ENCODE measurements around the gene MYF5.
"Not testable (repeated sequence)": the region's sequence is repeated elsewhere in the genome, so short reads cannot be mapped to it uniquely, and the experiment has no call there.

MYF5 gene

DNA sequence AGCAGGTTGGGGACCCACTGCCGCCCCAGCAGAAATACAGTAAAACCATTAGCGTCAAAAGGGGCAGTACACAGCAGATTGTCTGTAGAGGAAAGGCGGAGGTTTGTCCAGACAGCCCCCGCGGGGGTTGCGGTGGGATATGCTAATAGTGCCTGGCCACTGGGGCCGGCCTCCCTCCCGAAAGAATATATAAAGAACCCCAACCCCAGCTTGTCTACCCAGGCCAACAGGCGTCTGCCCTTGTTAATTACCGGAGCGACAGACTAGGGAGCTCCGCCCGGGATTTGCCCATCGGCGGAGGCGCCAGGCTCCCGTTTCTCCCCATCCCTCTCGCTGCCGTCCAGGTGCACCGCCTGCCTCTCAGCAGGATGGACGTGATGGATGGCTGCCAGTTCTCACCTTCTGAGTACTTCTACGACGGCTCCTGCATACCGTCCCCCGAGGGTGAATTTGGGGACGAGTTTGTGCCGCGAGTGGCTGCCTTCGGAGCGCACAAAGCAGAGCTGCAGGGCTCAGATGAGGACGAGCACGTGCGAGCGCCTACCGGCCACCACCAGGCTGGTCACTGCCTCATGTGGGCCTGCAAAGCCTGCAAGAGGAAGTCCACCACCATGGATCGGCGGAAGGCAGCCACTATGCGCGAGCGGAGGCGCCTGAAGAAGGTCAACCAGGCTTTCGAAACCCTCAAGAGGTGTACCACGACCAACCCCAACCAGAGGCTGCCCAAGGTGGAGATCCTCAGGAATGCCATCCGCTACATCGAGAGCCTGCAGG is at the start of gene MYF5:
MYF5 (plus strand) TSS at position 217 of the 774 bp plus-strand sequence; CDS start at position 369, 152 bp downstream.
- in situ Hi-C loops (cut with HindIII; ENCODE audit: low sequenced_read_pairs) = no loop called here

DNA sequence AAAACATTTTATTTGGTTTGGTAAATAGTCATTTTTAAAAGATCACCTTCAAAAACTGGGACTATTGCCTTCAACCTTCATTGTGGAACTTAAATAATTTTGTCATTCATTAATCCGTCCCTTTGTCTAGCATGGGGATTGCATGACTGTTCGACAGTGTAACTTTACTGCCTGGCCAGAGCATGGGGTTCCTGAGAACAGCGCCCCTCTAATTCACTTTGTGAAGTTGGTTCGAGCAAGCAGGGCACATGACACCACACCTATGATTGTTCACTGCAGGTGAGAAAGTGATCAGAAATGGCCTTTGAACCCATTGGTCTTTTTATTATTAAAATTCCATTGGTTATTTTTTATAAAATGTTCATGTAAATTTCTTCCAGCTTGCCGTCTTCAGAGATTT is 46.5 kb upstream of the MYF5 start:
- in situ Hi-C loops (cut with HindIII; ENCODE audit: low sequenced_read_pairs) = no loop called here

DNA sequence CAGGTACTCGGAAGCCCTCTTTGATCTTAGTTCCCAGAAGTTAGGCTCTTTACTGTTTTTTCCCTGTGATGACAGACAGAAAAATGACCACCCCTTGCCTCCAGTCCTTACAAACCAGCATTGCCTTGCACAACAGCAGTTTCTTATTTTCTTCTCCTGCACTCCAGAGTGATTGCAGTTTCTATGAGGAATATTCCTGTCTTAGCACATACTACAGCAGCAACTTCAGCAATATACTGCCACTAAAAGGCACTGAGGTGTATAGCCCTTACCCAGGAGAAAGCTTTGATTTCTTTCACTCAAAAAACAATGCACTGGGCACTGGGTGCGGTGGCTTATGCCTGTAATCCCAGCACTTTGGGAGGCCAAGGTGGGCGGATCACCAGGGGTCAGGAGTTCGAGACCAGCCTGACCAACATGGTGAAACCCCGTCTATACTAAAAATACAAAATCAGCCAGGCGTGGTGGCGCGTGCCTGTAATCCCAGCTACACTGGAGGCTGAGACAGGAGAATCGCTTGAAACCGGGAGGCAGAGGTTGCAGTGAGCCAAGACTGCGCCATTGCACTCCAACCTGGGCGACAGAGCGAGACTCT is 40.6 kb upstream of the MYF5 start:
- in situ Hi-C loops (cut with HindIII; ENCODE audit: low sequenced_read_pairs) = not testable (repeated sequence)

DNA sequence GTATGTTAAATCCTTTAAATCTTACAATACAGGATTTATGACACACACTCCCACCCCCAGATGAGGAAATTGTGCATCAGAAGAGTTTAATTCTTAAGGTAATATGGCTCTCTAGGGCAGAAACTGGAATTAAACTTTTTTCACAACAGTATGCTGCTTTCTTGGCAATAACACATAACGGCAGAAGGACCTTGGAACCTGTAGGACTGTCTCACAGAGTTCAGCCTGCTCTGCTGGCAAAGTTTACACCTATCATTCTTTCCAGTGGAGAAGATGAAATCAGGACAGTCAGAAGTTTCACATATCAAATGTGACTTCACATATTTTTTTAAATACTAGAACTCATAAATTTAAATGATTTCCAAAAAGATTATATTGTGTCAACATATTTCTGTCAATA is 39.9 kb upstream of the MYF5 start:
- in situ Hi-C loops (cut with HindIII; ENCODE audit: low sequenced_read_pairs) = no loop called here

DNA sequence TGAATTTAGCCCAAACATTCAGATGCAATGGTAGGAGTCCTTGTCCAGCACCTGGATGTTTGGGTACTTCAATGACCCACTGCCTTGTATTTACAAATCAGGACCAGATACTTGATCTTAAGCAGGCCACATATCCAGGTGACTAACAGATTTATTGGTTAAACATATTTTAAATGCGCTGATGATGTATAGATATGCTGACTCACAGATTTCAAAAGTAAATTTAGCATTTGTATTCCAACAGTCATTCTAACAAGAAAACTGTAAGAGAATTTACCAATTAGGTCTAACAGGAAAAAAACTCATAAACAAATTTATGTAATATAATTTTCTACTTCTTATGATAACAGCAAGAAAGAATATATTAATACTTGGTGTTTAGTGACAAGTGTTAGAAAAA is 38.7 kb upstream of the MYF5 start:
- in situ Hi-C loops (cut with HindIII; ENCODE audit: low sequenced_read_pairs) = no loop called here

DNA sequence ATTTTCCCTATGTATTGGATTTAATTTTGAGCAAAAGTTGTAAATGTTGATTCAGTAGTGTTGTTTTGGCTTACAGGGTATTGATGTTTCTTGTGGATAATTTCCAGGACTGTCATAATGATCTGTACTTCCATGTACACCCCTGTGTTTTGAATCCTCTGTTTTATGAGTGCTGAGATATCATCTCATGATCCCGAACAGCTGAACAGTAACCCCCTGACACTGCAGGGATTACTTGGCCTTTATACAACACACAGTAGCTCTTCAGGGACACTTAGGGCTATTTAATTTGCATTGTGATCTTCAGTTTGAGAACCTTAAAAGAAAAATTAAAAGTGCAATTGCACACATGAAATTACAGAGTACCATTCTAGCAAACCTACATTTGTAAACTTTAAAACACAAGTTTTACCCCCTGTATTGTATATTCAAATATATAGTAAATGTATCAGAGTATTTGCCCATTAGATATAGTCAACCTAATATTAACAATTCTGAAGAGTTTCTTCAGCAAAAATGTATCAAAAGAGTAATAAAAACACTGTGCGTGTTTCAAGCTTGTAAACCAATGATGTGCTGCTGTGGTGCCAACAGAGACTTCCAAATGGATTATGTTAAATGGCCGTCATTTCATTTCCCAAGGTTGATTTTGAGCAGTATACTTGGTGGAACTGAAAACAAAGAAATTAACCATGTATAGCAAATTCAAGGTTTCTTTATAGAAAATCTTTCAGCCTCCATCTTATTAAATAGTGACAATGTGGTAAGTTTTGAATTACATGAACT is 37.2 kb upstream of the MYF5 start:
- in situ Hi-C loops (cut with HindIII; ENCODE audit: low sequenced_read_pairs) = no loop called here

DNA sequence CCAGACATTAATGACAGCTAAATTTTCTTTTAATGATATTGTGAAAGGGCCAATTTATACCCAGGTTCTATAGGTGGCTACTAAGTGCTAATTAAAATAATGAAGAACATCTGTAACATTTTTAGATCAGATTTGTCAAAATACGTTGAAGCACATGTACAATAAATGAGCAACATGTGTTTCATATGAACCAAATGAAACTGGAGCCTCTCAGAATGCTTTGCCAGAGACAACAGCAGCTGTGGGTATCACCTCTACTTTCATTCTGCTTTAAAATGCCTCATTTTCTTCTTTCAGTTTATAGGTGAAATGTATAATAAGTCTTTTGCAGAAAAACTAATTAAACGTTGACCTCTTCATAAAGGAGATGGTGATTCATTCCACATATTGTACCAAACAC is 35.4 kb upstream of the MYF5 start:
- in situ Hi-C loops (cut with HindIII; ENCODE audit: low sequenced_read_pairs) = no loop called here

DNA sequence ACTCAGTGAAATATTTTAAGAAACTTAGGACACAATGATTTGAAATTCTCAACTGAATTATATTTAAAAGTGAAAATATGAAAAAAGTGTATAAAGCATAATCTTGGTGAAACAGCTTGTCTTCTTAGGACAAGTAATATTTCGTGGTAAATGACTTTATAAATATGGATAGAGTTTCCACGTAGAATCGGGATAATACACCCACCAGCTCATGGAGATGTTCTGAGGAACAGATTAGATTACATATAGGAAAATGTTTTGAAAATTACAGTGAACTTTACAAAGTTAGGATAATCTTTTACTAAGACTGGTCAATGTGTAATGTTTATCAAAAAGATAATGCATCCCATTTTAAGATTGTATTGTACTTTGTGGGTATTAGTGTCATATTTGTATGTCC is 34.9 kb upstream of the MYF5 start:
- in situ Hi-C loops (cut with HindIII; ENCODE audit: low sequenced_read_pairs) = no loop called here

DNA sequence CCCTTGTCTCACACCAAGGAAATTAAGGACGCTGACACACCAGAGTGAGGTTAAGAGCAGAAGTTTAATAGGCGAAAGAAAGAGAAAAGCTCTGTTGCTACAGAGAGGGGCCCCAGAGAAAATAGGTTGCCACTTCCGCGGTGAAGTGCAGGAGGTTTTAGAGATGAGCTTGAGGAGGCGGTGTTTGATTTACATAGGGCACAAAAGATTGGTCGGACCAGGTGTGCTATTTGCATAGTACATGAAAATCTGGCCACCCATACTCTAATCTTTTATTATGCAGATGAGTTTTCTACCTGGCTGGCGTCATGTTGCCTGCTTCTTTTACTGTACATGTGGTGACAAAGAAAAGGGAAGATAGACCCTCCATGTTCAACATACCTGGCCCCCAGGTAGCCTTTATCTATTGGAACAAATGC is 32.6 kb upstream of the MYF5 start:
- in situ Hi-C loops (cut with HindIII; ENCODE audit: low sequenced_read_pairs) = no loop called here

DNA sequence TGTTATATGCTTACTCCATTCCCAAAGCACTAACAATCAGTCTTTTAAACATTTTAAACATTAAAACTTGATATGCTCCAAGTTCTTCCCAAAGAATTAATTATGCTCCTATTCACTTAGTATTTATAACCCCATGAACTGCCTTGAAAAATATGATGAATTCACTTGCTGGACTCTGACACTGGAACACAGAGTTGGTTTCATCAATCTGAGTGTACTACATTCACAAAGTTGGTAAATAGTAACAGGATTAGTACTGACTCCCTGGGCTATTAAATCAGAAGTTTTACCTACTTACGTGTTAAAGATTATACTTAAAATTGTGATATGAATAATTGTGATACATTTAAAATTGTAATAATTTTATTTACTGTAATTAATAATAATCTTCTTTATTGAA is 26.6 kb upstream of the MYF5 start:
- in situ Hi-C loops (cut with HindIII; ENCODE audit: low sequenced_read_pairs) = no loop called here

DNA sequence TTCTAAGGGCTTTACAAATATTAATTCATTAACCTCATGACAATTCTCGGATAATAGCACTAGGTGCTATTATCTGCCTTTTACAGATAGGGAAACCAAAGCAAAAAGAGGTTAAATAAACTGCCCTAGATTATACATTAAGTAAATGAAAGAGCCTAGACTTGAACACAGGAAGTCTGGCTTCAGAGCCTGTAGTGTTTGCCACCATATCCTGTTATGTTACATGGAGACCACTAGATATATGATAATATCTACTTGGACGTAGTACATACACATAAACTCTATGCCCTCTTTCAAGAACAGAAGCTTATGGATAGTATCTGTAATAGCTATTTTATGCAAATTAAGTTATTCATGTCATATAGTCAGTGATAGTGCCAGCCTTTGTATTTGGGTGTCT is 26.2 kb upstream of the MYF5 start:
- in situ Hi-C loops (cut with HindIII; ENCODE audit: low sequenced_read_pairs) = no loop called here

DNA sequence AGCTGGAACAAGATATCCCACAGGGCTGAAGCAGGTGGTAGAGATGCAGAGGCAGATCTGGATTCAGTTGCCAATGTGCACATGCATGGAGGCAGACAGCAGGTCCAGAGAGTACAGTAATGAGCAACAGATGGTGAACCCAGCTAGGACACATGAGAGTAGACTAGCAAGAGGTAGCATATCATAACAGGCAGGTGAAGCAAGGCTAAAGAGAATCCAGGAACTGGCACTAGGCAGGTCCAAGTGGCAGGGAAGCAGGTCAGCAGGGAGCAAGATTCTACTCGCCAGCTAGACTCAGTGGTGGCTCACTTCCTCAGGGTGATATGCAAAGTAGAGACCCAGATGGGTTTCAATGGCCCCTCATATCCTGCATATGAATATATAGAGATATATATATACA is 24.6 kb upstream of the MYF5 start:
- in situ Hi-C loops (cut with HindIII; ENCODE audit: low sequenced_read_pairs) = no loop called here

DNA sequence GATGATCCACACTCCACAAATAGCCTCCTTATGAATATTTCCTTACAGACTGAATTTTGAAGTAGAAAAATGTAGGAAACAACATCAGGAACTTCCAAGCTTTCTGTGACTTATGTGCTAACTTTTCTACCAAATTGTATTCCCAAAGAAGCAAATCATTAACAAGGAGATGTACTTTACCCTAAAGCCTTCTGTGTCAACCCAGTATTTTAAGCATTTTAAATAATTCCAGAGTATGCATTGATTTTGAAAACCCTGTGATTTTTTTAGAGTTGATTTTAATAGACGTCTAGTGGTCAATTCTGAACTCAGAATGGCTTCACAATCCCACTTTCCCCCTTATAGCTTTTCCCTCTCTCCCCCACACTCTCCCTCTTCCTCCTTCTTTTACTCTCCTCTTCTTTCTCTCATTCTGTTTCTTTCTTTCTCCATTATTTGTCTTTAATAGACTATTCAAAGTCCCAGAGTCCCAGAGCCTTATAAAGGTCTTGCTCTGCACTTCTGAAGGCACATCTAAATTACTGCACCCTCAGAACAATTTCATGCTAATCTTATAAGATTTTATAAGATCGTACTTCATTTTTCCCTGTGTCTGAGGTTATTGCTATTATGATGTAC is 19.3 kb upstream of the MYF5 start:
- in situ Hi-C loops (cut with HindIII; ENCODE audit: low sequenced_read_pairs) = no loop called here

DNA sequence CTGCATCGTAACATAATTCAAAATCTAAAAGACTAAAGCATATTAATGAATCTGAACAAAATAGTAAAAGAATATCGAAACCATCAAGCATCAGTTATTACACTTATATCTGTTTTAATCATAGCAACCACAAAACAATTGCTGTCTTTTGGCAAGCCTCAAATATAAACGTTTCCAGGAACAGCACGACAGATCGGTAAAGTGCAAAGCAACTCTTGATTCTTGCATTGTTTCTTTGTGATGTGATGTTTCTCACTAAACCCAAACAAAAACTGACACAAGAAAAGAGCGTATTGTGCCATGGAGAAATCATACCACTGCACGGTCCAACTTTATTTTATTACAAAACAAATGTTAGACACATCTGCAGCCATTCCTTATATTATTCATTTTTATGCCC is 18.5 kb upstream of the MYF5 start:
- in situ Hi-C loops (cut with HindIII; ENCODE audit: low sequenced_read_pairs) = no loop called here

DNA sequence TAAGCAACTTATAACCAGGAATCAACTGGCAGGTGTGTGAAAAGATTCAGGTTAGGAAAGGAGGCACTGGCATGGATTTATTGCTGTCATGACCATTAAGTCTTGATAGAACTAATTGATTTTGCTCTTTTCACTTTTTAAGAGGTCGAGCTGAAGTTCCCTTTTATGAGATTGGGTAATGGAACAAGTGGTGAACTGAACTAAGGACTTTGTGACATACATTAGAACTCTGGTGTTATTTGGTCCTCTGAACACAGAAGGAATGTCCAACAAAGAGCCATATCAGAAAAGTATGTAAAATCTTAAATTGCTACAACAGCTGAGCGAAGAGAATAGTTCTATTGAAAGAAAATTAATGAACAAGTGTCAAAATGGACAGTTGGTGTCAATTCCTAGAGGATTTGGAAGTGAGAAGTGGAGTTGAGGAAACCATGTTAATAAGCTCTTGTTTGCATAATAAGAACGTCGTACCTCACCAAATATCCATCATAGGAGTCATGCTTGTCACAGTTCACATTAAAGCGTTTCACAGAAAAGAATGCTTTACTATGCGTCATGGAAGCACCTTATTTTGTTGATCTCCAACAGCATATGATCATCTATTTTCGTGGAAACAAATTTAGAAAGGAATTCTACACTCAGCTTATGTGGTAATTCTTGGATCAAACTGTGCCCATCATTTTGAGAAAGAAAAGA is 17.7 kb upstream of the MYF5 start:
- in situ Hi-C loops (cut with HindIII; ENCODE audit: low sequenced_read_pairs) = no loop called here

DNA sequence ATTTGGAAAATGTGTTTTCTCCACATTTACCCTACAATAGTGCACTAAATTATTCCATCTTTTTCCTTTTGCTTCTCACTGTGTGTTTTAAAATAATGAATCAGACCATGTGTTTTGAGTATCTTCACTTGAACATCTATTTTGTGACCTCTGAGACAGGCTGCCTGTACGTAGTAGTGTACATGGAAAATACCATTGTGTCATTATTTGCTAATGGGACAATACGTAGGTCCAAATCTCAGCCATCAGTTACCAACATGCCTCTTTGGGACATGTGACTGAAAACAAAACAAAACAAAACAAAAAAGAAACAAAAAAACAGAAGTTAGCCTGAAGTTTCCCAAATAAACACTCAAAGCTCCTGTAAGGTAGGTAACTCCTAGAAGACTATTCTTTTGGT is 16.4 kb upstream of the MYF5 start:
- in situ Hi-C loops (cut with HindIII; ENCODE audit: low sequenced_read_pairs) = no loop called here

DNA sequence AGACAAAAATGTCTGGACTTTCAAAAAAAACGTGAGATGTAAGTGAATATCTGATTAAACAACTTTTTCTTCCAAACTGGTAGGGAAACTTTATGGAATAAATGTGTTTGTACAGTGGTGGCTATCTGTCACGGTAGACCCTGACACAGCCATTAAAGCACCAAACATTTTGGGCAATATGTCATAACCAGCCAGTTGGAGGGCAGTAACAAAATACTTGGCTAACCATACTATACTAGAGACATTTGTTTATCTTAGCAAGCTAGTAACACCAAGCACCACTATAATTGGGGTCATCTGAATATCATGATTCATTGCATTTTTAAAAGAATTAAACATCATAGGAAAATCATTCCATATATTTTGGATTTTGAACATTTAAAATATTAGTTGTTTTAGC is 15.3 kb upstream of the MYF5 start:
- in situ Hi-C loops (cut with HindIII; ENCODE audit: low sequenced_read_pairs) = no loop called here

DNA sequence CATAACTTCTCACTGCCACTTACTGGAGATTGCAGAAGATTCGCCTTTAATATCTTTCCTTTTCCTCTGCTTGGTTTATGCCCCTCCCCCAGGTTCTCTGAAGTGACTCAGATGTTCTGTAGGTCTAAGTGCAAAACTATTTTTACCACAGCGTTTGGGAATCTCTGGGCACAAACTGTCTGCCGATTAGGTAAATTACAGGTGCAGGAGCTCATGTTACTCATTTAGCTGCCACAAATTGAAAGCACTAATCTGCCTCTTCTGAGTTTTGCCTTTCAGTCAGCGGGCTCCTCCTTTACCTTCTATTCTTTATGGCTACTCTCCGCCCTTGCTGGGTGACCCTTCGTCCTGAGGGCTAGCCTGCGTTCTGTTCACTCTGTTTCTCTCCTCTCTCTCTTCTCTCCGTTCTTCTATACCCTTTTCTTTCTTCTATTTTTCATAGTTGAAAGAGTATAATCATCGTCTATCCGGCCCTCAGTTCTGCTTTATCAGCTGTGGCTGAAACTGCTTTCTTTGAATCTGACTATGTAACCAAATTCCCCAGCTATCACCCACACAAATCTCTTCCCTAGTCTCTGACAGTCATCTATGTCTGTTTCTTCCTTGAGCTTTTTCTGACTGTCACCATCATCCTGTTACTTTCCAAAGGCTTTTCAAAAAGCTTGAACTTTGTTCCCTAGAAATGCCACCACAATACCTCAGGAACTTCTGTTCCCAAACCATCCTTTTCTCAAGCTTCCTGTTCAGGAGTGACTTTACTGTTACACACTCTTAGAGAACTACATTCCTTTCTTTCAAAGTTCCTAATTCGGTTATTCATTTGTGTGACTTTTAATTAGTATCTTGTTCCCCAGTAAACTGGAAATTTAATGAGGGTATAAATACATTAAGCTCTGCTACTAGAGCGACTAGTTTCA is 13.6 kb upstream of the MYF5 start:
- in situ Hi-C loops (cut with HindIII; ENCODE audit: low sequenced_read_pairs) = no loop called here

DNA sequence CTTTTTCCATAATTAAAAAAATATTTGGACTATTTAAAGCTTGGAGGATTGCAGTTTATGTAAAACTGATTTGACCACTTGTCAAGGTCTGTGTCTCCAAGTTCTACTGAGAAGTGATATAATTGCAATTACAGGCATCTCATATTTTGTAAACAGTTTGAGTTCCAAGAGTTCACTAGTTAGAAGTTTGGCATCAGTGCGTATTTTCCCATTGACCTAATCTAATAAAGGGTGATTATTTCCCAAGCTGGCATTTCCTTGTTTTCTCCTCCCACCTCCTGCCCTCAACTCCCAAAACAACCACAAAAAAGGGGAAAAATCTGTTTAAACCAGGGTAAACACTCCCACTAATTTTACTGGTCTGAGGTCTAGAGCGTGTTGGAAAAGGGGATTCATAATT is 12.3 kb upstream of the MYF5 start:
- in situ Hi-C loops (cut with HindIII; ENCODE audit: low sequenced_read_pairs) = no loop called here
